ENCODE data around the gene MAP3K14.
A peak's percentile ranks its signal among the peaks of the same experiment; 100 is the strongest.
"Not testable (repeated sequence)": the region's sequence is repeated elsewhere in the genome, so short reads cannot be mapped to it uniquely, and the experiment has no call there.

MAP3K14 gene

DNA sequence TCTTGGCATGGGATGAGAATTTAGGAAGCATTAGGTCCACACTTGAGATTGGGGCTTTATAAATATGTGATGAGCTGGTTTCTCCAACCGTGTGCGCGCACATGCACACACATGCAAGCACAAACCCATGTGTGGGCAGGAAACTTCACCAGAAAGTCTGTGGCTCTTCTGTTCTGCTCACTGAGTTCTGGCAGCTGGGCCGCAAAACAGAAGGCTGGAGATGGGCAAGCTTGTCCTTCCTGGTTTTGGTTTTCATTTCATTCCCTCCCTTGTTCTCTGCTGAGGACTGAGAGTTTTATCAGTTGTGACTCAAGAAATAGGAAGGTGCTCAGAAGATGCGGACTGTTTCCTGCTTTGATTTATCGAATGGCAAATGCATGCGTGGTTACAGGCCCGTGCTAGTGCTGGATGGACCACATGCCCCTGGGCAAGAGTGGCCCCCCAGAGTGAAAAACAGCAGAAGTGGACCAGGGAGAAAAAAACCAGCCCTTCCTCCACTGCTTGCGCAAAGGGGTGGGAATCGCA lies 14.1 kb downstream of the MAP3K14 start:
- ATAC-seq (peak; percentile 29), DNase-seq (ENCODE audit: low spot score in 2 of 2) (no peak)
- peaks cover 96% of the 10 kb centered on the region for H3K36me3 Mint-ChIP-seq
- peaks cover 70% of the 10 kb centered on the region for H3K4me1 Mint-ChIP-seq
- H3K9me3 Mint-ChIP-seq, result no peaks in the 10 kb centered on the region
- H3K4me3 Mint-ChIP-seq, result peak overlapping the region; percentile 59
- H3K27ac Mint-ChIP-seq, result peak overlapping the region; percentile 84

DNA sequence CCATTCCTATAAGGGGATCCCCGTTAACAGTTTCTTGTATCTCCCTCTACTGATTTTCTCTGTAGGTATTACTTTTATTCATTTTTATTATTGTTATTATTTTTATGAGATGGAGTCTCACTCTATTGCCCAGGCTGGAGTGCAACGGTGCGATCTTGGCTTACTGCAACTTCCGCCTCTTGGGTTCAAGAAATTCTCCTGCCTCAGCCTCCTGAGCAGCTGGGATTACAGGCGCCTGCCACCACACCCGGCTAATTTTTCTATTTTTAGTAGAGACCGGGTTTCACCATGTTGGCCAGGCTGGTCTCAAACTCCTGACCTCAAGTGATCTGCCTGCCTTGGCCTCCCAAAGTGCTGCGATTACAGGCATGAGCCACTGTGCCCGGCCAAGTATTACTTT lies 14.6 kb downstream of the MAP3K14 start:
- H3K9me3 Mint-ChIP-seq; ATAC-seq; DNase-seq (ENCODE audit: low spot score in 2 of 2): not testable (repeated sequence)
- Mint-ChIP-seq H3K4me1 (peaks cover 70% of the 10 kb centered on the region), H3K36me3 (peaks cover 96% of the 10 kb centered on the region), H3K27ac (peak overlapping the region; percentile 84), H3K4me3 (peak overlapping the region; percentile 59)

GRCh38 chr17:45301674-45302073 lies 15.1 kb downstream of the MAP3K14 start:
- peaks cover 74% of the 10 kb centered on the region for H3K4me1 Mint-ChIP-seq
- peaks cover 96% of the 10 kb centered on the region for H3K36me3 Mint-ChIP-seq
- ATAC-seq (no peak), DNase-seq (ENCODE audit: low spot score in 2 of 2) (no peak)
- peak overlapping the region; percentile 67 for H3K27ac Mint-ChIP-seq
- no peaks in the 10 kb centered on the region for H3K9me3 Mint-ChIP-seq
- no peak overlapping the region for H3K4me3 Mint-ChIP-seq

DNA sequence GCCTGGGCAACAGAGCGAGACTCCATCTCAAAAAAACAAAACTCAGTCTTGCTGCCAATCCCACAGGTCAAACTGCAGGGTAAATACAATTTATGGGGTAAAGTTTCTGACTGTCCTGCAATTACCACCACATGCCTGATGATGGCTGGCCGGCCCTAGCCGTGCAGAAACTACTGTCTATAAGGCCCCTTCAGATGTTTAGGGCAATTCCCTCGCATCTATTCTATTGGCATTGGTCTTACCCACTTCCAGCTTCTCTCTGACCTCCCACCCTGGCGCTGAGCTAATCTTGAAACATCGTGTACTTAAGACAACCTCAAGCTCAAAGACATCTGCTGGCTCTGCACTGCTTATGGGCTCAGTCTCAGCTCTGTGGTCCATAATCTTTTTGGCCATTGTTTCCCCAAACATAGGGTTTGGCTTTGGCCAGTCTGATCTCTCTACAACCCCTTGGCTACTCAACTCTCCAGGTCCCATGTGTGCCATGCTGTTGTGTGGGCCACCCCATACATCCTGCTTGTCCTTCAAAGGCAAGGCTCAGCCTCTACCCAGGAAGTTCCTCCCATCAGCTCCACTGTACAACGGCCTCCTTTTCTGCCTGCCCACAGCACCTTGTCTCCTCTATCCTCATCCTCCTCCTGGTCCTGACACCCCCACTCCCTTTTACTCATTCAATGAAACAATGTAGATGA lies 16.6 kb downstream of the MAP3K14 start:
- Mint-ChIP-seq H3K9me3 (no peaks in the 10 kb centered on the region), H3K36me3 (peaks cover 96% of the 10 kb centered on the region), H3K27ac (peak overlapping the region; percentile 61), H3K4me3 (no peak overlapping the region), H3K4me1 (peaks cover 76% of the 10 kb centered on the region)
- ATAC-seq, result no peak
- DNase-seq (ENCODE audit: low spot score in 2 of 2), result no peak

GRCh38 chr17:45299361-45299760 lies 17.5 kb downstream of the MAP3K14 start:
- Mint-ChIP-seq H3K9me3 (no peaks in the 10 kb centered on the region), H3K27ac (peak overlapping the region; percentile 68), H3K4me3 (no peak overlapping the region), H3K4me1 (peaks cover 73% of the 10 kb centered on the region), H3K36me3 (peaks cover 96% of the 10 kb centered on the region)
- DNase-seq (ENCODE audit: low spot score in 2 of 2) (no peak), ATAC-seq (no peak)

DNA sequence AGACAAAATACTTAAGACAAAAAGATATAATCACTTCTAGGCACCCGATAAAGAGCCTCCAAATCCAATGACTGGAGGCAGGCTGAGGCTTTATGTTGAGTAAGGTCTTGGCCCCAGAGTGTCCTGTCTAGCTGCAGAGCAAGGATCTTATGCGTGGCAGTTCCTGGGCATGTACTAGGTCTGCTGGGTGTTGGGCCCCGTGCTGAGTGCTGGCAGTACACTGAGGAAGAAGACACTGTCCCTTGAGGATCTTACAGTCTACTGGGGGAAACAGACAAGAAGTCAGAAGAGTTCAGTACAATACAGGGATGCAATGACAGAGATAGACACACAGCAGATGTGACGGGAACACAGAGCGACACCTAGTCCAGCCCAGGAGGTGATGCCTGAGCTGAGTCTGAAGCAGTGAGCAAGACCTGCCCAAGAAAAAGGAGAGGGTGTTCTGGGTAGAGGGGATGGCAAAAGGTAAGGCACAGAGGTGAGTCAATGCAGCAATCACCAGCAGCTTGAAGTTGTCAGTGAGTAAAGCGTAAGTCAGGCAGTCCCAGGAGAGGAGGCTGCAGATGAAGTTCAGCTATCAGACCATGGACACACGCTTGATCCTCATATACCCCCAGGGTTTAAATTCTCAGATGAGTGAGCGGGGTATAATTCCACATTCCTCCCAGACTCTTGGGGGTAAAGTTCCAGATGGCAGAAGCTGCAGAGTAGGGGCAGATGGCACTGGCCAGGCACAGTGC lies 18.1 kb downstream of the MAP3K14 start:
- no peaks in the 10 kb centered on the region for H3K9me3 Mint-ChIP-seq
- H3K27ac Mint-ChIP-seq, result peak overlapping the region; percentile 68
- peaks cover 76% of the 10 kb centered on the region for H3K4me1 Mint-ChIP-seq
- H3K36me3 Mint-ChIP-seq, result peaks cover 96% of the 10 kb centered on the region
- peak; percentile 50 for ATAC-seq
- DNase-seq (ENCODE audit: low spot score in 2 of 2), result no peak
- H3K4me3 Mint-ChIP-seq, result no peak overlapping the region

- H3K9me3 Mint-ChIP-seq, result no peaks in the 10 kb centered on the region
- ATAC-seq (no peak), DNase-seq (ENCODE audit: low spot score in 2 of 2) (no peak)
- H3K4me1 Mint-ChIP-seq, result peaks cover 79% of the 10 kb centered on the region
- peaks cover 97% of the 10 kb centered on the region for H3K36me3 Mint-ChIP-seq
- H3K4me3 Mint-ChIP-seq, result peak overlapping the region; percentile 51
- peak overlapping the region; percentile 95 for H3K27ac Mint-ChIP-seq
These were observed 20.0 kb downstream of the MAP3K14 start for GRCh38 chr17:45296833-45297124.

GRCh38 chr17:45296003-45296832 lies 20.6 kb downstream of the MAP3K14 start:
- H3K4me1 Mint-ChIP-seq, result peaks cover 83% of the 10 kb centered on the region
- peak overlapping the region; percentile 95 for H3K27ac Mint-ChIP-seq
- DNase-seq (ENCODE audit: low spot score in 2 of 2) (no peak), ATAC-seq (peak; percentile 33)
- peak overlapping the region; percentile 51 for H3K4me3 Mint-ChIP-seq
- H3K36me3 Mint-ChIP-seq, result peaks cover 97% of the 10 kb centered on the region
- no peaks in the 10 kb centered on the region for H3K9me3 Mint-ChIP-seq

DNA sequence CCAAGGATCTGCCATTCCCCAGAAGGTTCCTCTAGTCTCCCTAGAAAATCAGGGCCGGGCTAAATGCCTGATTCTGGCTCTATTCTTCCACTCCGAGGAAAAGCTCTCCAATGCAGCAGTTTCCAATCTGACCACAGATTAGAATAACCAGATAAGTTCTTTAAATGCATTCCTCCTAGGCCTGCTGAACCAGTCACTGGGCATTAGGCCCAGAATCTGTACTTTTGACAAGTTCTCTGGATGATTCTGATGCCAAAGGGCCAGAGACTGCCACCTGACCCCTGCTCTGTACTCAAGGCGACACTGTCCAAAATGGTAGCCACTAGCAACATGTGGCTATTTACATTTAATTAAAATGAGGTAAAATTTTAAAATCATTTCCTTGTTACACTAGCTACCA lies 22.3 kb downstream of the MAP3K14 start:
- no peaks in the 10 kb centered on the region for H3K9me3 Mint-ChIP-seq
- ATAC-seq (no peak), DNase-seq (ENCODE audit: low spot score in 2 of 2) (no peak)
- peaks cover 100% of the 10 kb centered on the region for H3K36me3 Mint-ChIP-seq
- no peak overlapping the region for H3K4me3 Mint-ChIP-seq
- peaks cover 88% of the 10 kb centered on the region for H3K4me1 Mint-ChIP-seq
- peak overlapping the region; percentile 76 for H3K27ac Mint-ChIP-seq

- peaks cover 100% of the 10 kb centered on the region for H3K36me3 Mint-ChIP-seq
- no peaks in the 10 kb centered on the region for H3K9me3 Mint-ChIP-seq
- ATAC-seq (peak; percentile 82), DNase-seq (ENCODE audit: low spot score in 2 of 2) (no peak)
- peak overlapping the region; percentile 19 for H3K4me3 Mint-ChIP-seq
- H3K4me1 Mint-ChIP-seq, result peaks cover 82% of the 10 kb centered on the region
- H3K27ac Mint-ChIP-seq, result peak overlapping the region; percentile 76
These were observed 23.2 kb downstream of the MAP3K14 start for GRCh38 chr17:45293413-45294211.

DNA sequence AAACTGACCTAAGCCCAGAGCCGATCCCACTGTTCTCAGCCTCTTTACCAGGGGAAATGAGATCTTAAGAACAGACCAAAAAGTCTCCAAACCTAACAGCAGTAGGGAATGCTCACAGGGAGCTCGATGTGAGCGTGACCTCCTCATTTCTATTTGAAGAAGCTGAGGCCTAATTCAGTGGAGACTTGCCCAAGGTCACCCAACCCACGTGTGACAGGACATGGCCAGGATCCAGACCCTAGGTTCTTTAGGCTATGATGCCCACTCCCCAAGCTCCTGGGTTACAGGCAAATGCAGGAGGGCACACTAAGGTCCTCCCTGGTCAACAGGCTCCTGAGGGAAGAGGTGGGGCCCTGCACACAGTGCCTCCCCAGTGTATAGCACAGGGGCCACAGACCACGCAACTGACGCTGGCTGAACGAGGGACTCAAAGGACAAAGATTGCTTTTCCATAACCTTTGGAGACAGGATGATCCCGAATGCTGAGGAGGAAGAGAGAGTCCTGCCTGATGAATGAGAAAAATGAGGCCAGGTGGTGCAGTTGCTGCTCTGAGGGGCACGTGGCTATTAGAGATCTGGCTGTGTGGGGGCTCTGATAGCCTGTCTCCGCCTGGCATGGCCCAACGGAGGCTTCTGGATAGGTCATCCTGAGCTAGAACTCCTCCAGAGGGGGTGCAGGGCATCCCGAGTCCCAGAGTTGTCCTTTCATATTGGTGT lies 24.0 kb downstream of the MAP3K14 start:
- no peaks in the 10 kb centered on the region for H3K9me3 Mint-ChIP-seq
- no peak overlapping the region for H3K4me3 Mint-ChIP-seq
- peak overlapping the region; percentile 76 for H3K27ac Mint-ChIP-seq
- peaks cover 100% of the 10 kb centered on the region for H3K36me3 Mint-ChIP-seq
- H3K4me1 Mint-ChIP-seq, result peaks cover 75% of the 10 kb centered on the region
- DNase-seq (ENCODE audit: low spot score in 2 of 2) (no peak), ATAC-seq (no peak)

- DNase-seq (ENCODE audit: low spot score in 2 of 2), result no peak
- H3K9me3 Mint-ChIP-seq, result no peaks in the 10 kb centered on the region
- no peak overlapping the region for H3K4me3 Mint-ChIP-seq
- ATAC-seq, result no peak
- peaks cover 59% of the 10 kb centered on the region for H3K4me1 Mint-ChIP-seq
- H3K36me3 Mint-ChIP-seq, result peaks cover 100% of the 10 kb centered on the region
- H3K27ac Mint-ChIP-seq, result peak overlapping the region; percentile 76
These were observed 25.5 kb downstream of the MAP3K14 start for GRCh38 chr17:45291171-45291805.

DNA sequence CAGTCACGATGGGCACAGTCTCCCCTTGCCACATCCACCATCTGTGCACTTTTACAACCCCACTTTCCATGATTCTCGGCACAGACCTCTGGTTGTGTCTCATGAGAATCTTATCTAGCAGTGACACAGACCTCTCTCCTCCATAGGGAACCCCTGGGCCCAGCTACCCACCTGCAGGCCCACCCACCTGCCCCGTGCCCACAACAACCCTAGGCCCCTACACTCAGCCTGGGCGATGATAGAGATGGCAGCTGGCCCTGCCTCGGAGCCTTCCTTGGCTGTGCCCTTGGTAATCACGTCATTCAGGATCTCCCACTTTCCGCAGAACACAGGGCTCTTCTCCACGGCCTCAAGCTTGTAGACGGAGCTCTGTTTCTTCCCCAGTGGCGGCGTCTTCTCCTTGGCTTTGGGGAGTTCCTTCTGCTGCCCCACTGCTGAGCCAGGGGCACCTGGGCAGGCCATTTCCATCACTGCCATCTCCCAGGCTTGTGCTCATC lies 26.5 kb downstream of the MAP3K14 start:
- DNase-seq (ENCODE audit: low spot score in 2 of 2) (no peak), ATAC-seq (no peak)
- peaks cover 50% of the 10 kb centered on the region for H3K4me1 Mint-ChIP-seq
- H3K27ac Mint-ChIP-seq, result peak overlapping the region; percentile 76
- no peak overlapping the region for H3K4me3 Mint-ChIP-seq
- H3K36me3 Mint-ChIP-seq, result peaks cover 100% of the 10 kb centered on the region
- H3K9me3 Mint-ChIP-seq, result no peaks in the 10 kb centered on the region
